ENCODE measurements around the gene IGLL5. TPM values are rescaled to one million over a fixed set of nuclear protein-coding genes. Genes with fewer than 3 reads are reported as not detected.

IGLL5 gene
- total and polyA plus RNA-seq, 2 experiments from 2014 or later, result not detected

DNA sequence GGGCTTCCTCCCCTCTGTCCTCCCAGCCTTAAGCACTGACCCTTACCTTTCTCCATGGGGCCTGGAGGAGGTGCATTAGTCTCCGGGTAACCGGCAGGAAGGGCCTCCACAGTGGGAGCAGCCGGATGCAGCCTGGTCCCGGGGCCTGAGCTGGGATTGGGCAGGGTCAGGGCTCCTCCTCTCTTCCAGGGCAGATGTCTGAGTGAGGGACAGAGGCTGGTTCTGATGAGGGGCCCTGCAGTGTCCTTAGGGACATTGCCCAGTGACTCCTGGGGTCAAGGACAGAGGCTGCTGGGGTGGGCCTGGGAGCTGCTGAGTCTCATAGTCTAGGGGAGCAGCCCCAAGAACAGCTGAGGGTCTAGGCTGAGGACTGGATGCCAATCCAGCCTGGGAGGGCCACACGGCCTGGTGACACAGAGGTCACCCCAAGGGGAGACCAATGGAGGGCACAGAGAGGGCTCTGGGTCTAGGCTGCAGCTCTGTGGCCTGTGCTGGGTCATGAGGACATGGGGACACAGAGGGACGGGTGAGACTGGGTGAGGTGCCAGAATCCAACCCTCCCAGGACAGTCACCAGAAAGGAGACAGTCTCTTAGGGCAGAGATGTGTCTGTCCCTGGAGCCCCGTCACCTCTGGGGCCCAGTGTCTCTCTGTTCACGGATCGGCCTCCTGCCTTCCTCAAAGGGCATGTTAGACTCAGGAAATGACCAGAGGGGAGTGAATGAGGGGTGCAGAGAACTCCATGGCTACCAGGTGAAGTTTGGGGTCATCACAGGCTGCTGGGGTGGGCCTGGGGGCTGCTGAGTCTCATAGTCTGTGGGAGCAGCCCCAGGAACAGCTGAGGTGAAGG lies 6.5 kb downstream of the IGLL5 start:
- H3K4me1 ChIP-seq (ENCODE audit: low read depth), result no peaks in the 10 kb centered on the region
- no peaks in the 10 kb centered on the region for H3K27me3 ChIP-seq
- TF ChIP-seq CTCF (IDR thresholded peaks at IDR 0.05; ENCODE audit: low read depth, low read length), result no peak
- H3K27ac ChIP-seq, result no peak overlapping the region
- H3K4me3 ChIP-seq, result no peak overlapping the region
- H3K36me3 ChIP-seq, result no peaks in the 10 kb centered on the region
- DNase-seq (ENCODE audit: low read depth in 1 of 2, low spot score in 1 of 2), result no peak
- no peaks in the 10 kb centered on the region for H3K9me3 ChIP-seq (ENCODE audit: low read depth)

- H3K4me3 ChIP-seq, result no peak overlapping the region
- no peak overlapping the region for H3K27ac ChIP-seq
- H3K9me3 ChIP-seq (ENCODE audit: low read depth), result no peaks in the 10 kb centered on the region
- TF ChIP-seq CTCF (IDR thresholded peaks at IDR 0.05; ENCODE audit: low read depth, low read length), result no peak
- H3K36me3 ChIP-seq, result no peaks in the 10 kb centered on the region
- no peak for DNase-seq (ENCODE audit: low read depth in 1 of 2, low spot score in 1 of 2)
- H3K4me1 ChIP-seq (ENCODE audit: low read depth), result no peaks in the 10 kb centered on the region
- H3K27me3 ChIP-seq, result no peaks in the 10 kb centered on the region
Measured at GRCh38 chr22:22894740-22895731, 7.4 kb downstream of the IGLL5 start.

DNA sequence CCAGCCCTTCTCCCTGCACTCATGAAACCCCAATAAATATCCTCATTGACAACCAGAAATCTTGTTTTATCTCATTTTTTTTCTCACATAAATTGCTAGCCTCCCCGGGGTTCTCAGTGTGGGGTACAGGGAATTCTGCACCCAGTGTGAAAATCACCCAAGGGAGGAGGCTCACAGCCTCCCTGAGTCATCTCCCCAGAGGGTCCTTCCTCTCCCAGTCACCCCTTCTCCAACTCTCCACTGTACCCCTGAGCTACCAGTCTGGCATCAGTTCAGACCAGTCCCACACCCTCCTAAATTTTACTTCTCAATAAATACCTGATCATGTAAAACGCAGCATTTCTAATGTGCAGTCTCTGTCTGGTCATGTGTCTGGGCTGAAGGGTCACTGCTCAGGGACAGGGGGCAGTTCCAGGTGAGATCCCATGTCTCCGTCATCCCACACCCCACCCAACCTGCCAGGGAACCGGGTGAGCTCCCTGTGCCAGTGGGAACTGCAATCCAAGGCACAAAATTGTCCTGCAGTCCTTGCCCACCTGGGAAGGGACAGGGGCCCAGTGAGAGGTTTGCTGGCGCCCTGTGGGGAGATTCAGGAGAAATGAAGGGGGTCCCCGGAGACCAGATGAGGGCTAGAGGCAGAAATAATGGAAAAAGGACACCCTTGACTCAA lies 8.3 kb downstream of the IGLL5 start:
- no peaks in the 10 kb centered on the region for H3K36me3 ChIP-seq
- H3K27ac ChIP-seq, result no peak overlapping the region
- H3K4me1 ChIP-seq (ENCODE audit: low read depth), result no peaks in the 10 kb centered on the region
- H3K27me3 ChIP-seq, result no peaks in the 10 kb centered on the region
- no peak for DNase-seq (ENCODE audit: low read depth in 1 of 2, low spot score in 1 of 2)
- TF ChIP-seq CTCF (IDR thresholded peaks at IDR 0.05; ENCODE audit: low read depth, low read length), result no peak
- no peak overlapping the region for H3K4me3 ChIP-seq
- no peaks in the 10 kb centered on the region for H3K9me3 ChIP-seq (ENCODE audit: low read depth)

- DNase-seq (ENCODE audit: low read depth in 1 of 2, low spot score in 1 of 2), result no peak
- no peaks in the 10 kb centered on the region for H3K4me1 ChIP-seq (ENCODE audit: low read depth)
- no peaks in the 10 kb centered on the region for H3K27me3 ChIP-seq
- no peak overlapping the region for H3K27ac ChIP-seq
- H3K4me3 ChIP-seq, result no peak overlapping the region
- no peak for TF ChIP-seq CTCF (IDR thresholded peaks at IDR 0.05; ENCODE audit: low read depth, low read length)
- no peaks in the 10 kb centered on the region for H3K36me3 ChIP-seq
- peaks cover 2% of the 10 kb centered on the region for H3K9me3 ChIP-seq (ENCODE audit: low read depth)
Measured at GRCh38 chr22:22896601-22897000, 9.0 kb downstream of the IGLL5 start.

- DNase-seq (ENCODE audit: low read depth in 1 of 2, low spot score in 1 of 2), result no peak
- Histone ChIP-seq H3K9me3 (ENCODE audit: low read depth) (peaks cover 6% of the 10 kb centered on the region), H3K27ac (no peak overlapping the region), H3K27me3 (no peaks in the 10 kb centered on the region), H3K36me3 (no peaks in the 10 kb centered on the region), H3K4me1 (ENCODE audit: low read depth) (no peaks in the 10 kb centered on the region), H3K4me3 (no peak overlapping the region)
- TF ChIP-seq CTCF (IDR thresholded peaks at IDR 0.05; ENCODE audit: low read depth, low read length), result no peak
Measured at GRCh38 chr22:22897091-22897490, 9.5 kb downstream of the IGLL5 start.
